HG03469 (cell line): ENCODE results near the gene METTL21A.

ENCODE experiments used
- ATAC-seq: cut with Tn5 transposase; IDR thresholded peaks from one replicate; pipeline ENCODE4 v1.9.1; 2021; ENCODE audit warnings: mild to moderate bottlenecking, moderate library complexity, moderate number of reproducible peaks; ENCODE audit not compliant: unreplicated experiment

METTL21A gene

DNA sequence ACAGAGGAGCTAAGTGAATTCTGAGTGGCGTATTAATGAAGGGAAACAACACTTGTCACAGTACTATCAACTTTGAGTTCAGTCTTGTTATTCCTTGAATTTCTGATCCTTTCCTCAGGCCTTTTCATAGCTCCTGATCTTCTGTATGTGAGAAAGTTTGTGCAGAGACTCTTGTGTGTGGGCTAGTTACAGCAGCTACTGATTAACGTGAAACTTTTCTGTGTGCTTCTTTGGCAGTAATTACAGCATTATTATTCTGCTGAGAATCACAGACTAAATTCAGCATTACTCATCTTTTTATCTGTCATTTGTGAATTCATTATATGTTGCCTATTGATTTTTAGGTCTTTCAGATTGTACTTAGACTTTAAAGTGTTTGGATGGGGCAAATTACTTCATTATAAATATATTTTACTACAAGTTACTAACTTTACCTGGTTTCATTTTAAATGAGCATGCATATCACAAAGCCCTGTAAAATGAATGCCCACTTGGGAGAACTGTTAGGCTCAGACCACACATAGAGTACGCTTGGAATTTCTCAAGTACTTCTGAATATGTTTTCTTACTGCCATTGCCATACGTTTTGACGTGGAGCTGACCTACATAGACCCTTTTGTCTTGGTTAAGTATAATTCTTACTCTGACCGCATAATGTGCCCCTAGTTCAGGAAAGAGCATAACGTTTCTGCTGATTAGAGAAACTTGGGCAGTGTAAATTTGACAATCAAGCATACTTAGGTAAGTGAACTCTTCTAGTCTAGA, 59.3 kb downstream of the METTL21A start:
- ATAC-seq, result no peak
